HEK293 (cell line): ENCODE measurements around the gene GAREM1.
"Not testable (repeated sequence)": the region's sequence is repeated elsewhere in the genome, so short reads cannot be mapped to it uniquely, and the experiment has no call there.

ENCODE experiments used
- CTCF ChIP-seq: fragments of 450-650 bp; formaldehyde crosslinking; IDR thresholded peaks from 2 replicates; pipeline ENCODE4 v1.5.1; 2016; ENCODE audit warnings: missing biosample characterization, missing genetic modification characterization
- GFI1B ChIP-seq: fragments of 450-650 bp; formaldehyde crosslinking; IDR thresholded peaks from 2 replicates; pipeline ENCODE4 v1.5.1; 2016; ENCODE audit warnings: missing biosample characterization, missing genetic modification characterization
- REST ChIP-seq: fragments of 450-650 bp; formaldehyde crosslinking; IDR thresholded peaks from 2 replicates; pipeline ENCODE4 v1.5.1; 2016; ENCODE audit warnings: missing biosample characterization, missing genetic modification characterization
- ZNF529 ChIP-seq: fragments of 450-650 bp; formaldehyde crosslinking; IDR thresholded peaks from 2 replicates; pipeline ENCODE4 v1.5.1; 2017; ENCODE audit warnings: missing genetic modification characterization, missing biosample characterization; ENCODE audit not compliant: insufficient replicate concordance
- ZNF792 ChIP-seq: fragments of 450-650 bp; formaldehyde crosslinking; IDR thresholded peaks from 2 replicates; pipeline ENCODE4 v1.5.1; 2016; ENCODE audit warnings: missing biosample characterization, missing genetic modification characterization
- ZNF837 ChIP-seq: fragments of 450-650 bp; formaldehyde crosslinking; IDR thresholded peaks from 2 replicates; pipeline ENCODE4 v1.5.1; 2016; ENCODE audit warnings: missing biosample characterization, missing genetic modification characterization

GRCh38 chr18:32341112-32341511 lies 129.6 kb downstream of the GAREM1 start:
- TF ChIP-seq ZNF837; ZNF792 (tag by site-specific recombination); CTCF; REST (tag by site-specific recombination); GFI1B (tag by site-specific recombination); ZNF529 (tag by site-specific recombination): not testable (repeated sequence)
